ENCODE measurements around the gene VAC14. TPM values are rescaled to one million over a fixed set of nuclear protein-coding genes. Genes with fewer than 3 reads are reported as not detected.

The VAC14 gene
- total RNA-seq, 1 experiment from 2014 or later: 49.9 TPM

GRCh38 chr16:70749681-70750601 lies 51.0 kb downstream of the VAC14 start:
- Histone ChIP-seq H3K79me2 (ENCODE audit: insufficient read depth, low read length) (no peaks in the 10 kb centered on the region), H2BK20ac (ENCODE audit: low read depth, low read length, poor library complexity, severe bottlenecking) (no peak overlapping the region), H3T11ph (ENCODE audit: low read length) (no peak overlapping the region), H3K9ac (ENCODE audit: extremely low read depth, insufficient read length, low read length) (no peak overlapping the region), H4K5ac (ENCODE audit: insufficient read length, low read depth, low read length) (no peak overlapping the region), H3K27ac (ENCODE audit: insufficient read length, low read depth, low read length) (no peak overlapping the region), H3K4me1 (ENCODE audit: insufficient read depth, low read length) (peaks cover 7% of the 10 kb centered on the region; the same call in 1 of the 2 replicates), H3K4ac (ENCODE audit: low read depth, low read length) (no peak overlapping the region), H4K91ac (ENCODE audit: insufficient read length, low read depth, low read length) (no peak overlapping the region), H2BK5ac (ENCODE audit: insufficient read length, low read length) (no peak overlapping the region), H2BK120ac (ENCODE audit: low read depth, low read length, poor library complexity, severe bottlenecking) (no peak overlapping the region), H2AFZ (ENCODE audit: low read length) (no peak overlapping the region), H3K4me2 (ENCODE audit: insufficient read depth, insufficient read length, low read length) (no peak overlapping the region), H2BK15ac (ENCODE audit: low read depth, low read length) (no peak overlapping the region), H3K18ac (ENCODE audit: insufficient read length, low read depth, low read length) (no peak overlapping the region), H3K79me1 (ENCODE audit: insufficient read depth, low read depth, low read length, poor library complexity, severe bottlenecking) (no peaks in the 10 kb centered on the region), H3K23ac (ENCODE audit: insufficient read length, low read depth, low read length) (no peak overlapping the region), H3K14ac (ENCODE audit: insufficient read depth, low read length) (no peak overlapping the region; the same call in 1 of the 2 replicates), H4K20me1 (ENCODE audit: control insufficient read depth, insufficient read depth, insufficient read length) (no peaks in the 10 kb centered on the region), H4K8ac (replicated peaks; ENCODE audit: insufficient read length, low read depth, low read length) (no peak overlapping the region), H2AK5ac (ENCODE audit: insufficient read length, low read length) (no peak overlapping the region), H2BK12ac (ENCODE audit: insufficient read length, low read depth, low read length) (no peak overlapping the region), H3K27me3 (ENCODE audit: insufficient read depth, low read length) (no peaks in the 10 kb centered on the region), H3K56ac (ENCODE audit: insufficient read length, low read depth, low read length) (no peak overlapping the region), H3K23me2 (ENCODE audit: insufficient read length, low read depth, low read length, poor library complexity, severe bottlenecking) (no peaks in the 10 kb centered on the region), H3K9me3 (ENCODE audit: control insufficient read depth, low read depth, low read length) (no peaks in the 10 kb centered on the region)
- H3K4me1 Mint-ChIP-seq: peaks cover 16 to 20% of the 10 kb centered on the region in 2 experiments
- H3K27ac Mint-ChIP-seq: peak overlapping the region in 2 of 3 experiments; percentile 49 to 52; a peak in 3 of 7 replicates
- TF ChIP-seq CTCF (conservative IDR thresholded peaks at IDR 0.05): no peak
- H3K4me3 Mint-ChIP-seq: no peak overlapping the region
- no CpG with 5 or more reads among the region's 16 CpGs for WGBS (ENCODE audit: extremely low coverage, insufficient read length, low lambda C conversion rate)
- no peak for DNase-seq
- H3K9me3 Mint-ChIP-seq: no peaks in the 10 kb centered on the region
- H3K27me3 Mint-ChIP-seq (ENCODE audit: low read depth): no peaks in the 10 kb centered on the region
- peaks cover 0 to 5% (median 3%) of the 10 kb centered on the region in 3 experiments; a peak in 3 of 7 replicates for H3K36me3 Mint-ChIP-seq (ENCODE audit: insufficient read depth in 1 of 3, low read depth in 3 of 3)
